Nephron progenitor cell (in vitro differentiated cells): ENCODE data around the gene TNNI3K.

Experiments
- DNase-seq: peaks from one replicate; pipeline ENCODE4 v3.0.0; 2021
- H3K27ac Mint-ChIP-seq: 2 replicates; pipeline ENCODE4 v1.8.0; 2021; ENCODE audit warnings: mild to moderate bottlenecking, moderate library complexity, mixed read lengths
- H3K27me3 Mint-ChIP-seq: 2 replicates; pipeline ENCODE4 v1.8.0; 2021; ENCODE audit warnings: mild to moderate bottlenecking, low read depth, mixed read lengths; ENCODE audit not compliant: poor library complexity
- H3K36me3 Mint-ChIP-seq: 2 replicates; pipeline ENCODE4 v1.8.0; 2021; ENCODE audit warnings: low read depth, mixed read lengths
- H3K4me1 Mint-ChIP-seq: 2 replicates; pipeline ENCODE4 v1.8.0; 2021; ENCODE audit warnings: mixed read lengths
- H3K4me3 Mint-ChIP-seq: 2 replicates; pipeline ENCODE4 v1.8.0; 2021; ENCODE audit warnings: mild to moderate bottlenecking, moderate library complexity, mixed read lengths
- H3K9me3 Mint-ChIP-seq: 2 replicates; pipeline ENCODE4 v1.8.0; 2021; ENCODE audit warnings: mild to moderate bottlenecking, moderate library complexity, mixed read lengths
- CTCF ChIP-seq: fragments of 200-600 bp; sonication (generic); IDR thresholded peaks from 2 replicates; pipeline ENCODE4 v1.5.0; 2021; ENCODE audit warnings: antibody characterized with exemption

TNNI3K gene

DNA sequence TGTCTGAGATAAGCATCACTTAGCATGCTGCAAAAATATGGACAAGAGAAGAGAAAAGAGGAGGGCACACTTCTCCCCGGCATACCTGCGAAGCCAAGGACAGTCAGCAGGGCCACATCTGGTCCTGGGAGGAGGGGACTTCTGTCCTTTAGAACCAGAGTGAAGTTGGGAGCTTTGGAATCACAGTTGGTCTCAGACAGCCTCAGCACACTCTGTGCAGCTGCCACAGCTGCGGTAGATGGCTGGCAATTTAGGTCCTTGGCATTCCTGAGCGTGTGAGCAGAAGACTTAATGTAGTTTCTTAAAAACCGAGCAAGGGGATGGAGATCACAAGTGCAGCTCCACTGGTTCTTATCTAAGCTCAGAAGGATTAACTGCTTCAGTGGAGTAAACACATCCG, 244.9 kb downstream of the TNNI3K start:
- H3K9me3 Mint-ChIP-seq, result no peaks in the 10 kb centered on the region
- H3K4me3 Mint-ChIP-seq, result no peak overlapping the region
- H3K36me3 Mint-ChIP-seq, result no peaks in the 10 kb centered on the region
- DNase-seq, result no peak
- H3K4me1 Mint-ChIP-seq, result peaks cover 2% of the 10 kb centered on the region
- H3K27me3 Mint-ChIP-seq, result no peaks in the 10 kb centered on the region
- no peak overlapping the region for H3K27ac Mint-ChIP-seq
- TF ChIP-seq CTCF, result no peak

GRCh38 chr1:74481607-74482006, 246.4 kb downstream of the TNNI3K start:
- TF ChIP-seq CTCF, result no peak
- Mint-ChIP-seq H3K4me3 (no peak overlapping the region), H3K27me3 (no peaks in the 10 kb centered on the region), H3K36me3 (no peaks in the 10 kb centered on the region), H3K9me3 (no peaks in the 10 kb centered on the region), H3K27ac (no peak overlapping the region), H3K4me1 (no peaks in the 10 kb centered on the region)
- no peak for DNase-seq

- no peak overlapping the region for H3K27ac Mint-ChIP-seq
- no peak for DNase-seq
- H3K4me1 Mint-ChIP-seq, result no peaks in the 10 kb centered on the region
- no peak overlapping the region for H3K4me3 Mint-ChIP-seq
- H3K9me3 Mint-ChIP-seq, result no peaks in the 10 kb centered on the region
- H3K27me3 Mint-ChIP-seq, result no peaks in the 10 kb centered on the region
- TF ChIP-seq CTCF, result no peak
- no peaks in the 10 kb centered on the region for H3K36me3 Mint-ChIP-seq
Observed at GRCh38 chr1:74485622-74486021, 250.4 kb downstream of the TNNI3K start.

DNA sequence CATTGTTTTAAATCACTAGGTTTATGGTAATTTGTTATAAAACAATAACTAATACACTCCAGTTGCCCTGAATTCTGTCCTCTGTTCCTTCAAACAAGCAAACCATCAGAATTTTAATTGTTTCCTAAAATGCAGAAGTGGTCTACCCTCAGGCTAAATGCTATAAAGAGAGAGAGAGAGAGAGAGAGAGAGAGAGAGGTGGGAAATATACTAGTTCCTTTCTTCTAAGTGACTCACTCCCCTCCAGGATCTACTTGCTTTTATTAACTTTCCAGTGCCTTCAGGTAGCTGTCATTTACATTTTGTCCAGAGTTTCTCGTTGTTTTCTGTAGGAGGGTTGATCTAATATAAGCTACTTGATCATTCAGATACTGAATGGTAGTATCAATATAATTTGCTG, 250.8 kb downstream of the TNNI3K start:
- Mint-ChIP-seq H3K4me1 (no peaks in the 10 kb centered on the region), H3K4me3 (no peak overlapping the region), H3K9me3 (no peaks in the 10 kb centered on the region), H3K36me3 (no peaks in the 10 kb centered on the region), H3K27ac (no peak overlapping the region), H3K27me3 (no peaks in the 10 kb centered on the region)
- no peak for TF ChIP-seq CTCF
- no peak for DNase-seq

DNA sequence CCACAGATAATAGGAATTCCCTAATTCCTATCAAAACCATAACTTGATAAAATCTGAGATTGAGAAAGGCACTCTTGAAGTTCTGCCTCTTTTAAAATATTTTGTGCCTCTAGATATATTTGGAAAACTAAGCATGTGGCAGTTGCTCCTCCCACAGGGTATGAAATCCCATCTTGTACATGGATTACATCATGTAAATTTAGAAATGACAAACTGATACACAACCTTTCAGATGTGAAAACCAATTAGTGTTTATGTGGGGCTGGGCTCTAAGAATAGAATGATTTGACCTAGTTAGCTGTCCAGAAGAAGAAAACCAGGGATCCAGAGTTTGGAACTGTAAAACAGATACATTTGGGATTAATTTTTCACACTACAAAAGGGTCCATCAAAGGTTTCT, 261.5 kb downstream of the TNNI3K start:
- no peaks in the 10 kb centered on the region for H3K4me1 Mint-ChIP-seq
- no peaks in the 10 kb centered on the region for H3K27me3 Mint-ChIP-seq
- no peaks in the 10 kb centered on the region for H3K36me3 Mint-ChIP-seq
- H3K27ac Mint-ChIP-seq, result no peak overlapping the region
- no peaks in the 10 kb centered on the region for H3K9me3 Mint-ChIP-seq
- no peak for DNase-seq
- H3K4me3 Mint-ChIP-seq, result no peak overlapping the region
- no peak for TF ChIP-seq CTCF

GRCh38 chr1:74498901-74499300, 263.7 kb downstream of the TNNI3K start:
- Mint-ChIP-seq H3K27me3 (no peaks in the 10 kb centered on the region), H3K9me3 (no peaks in the 10 kb centered on the region), H3K4me1 (no peaks in the 10 kb centered on the region), H3K4me3 (no peak overlapping the region), H3K27ac (no peak overlapping the region), H3K36me3 (no peaks in the 10 kb centered on the region)
- no peak for TF ChIP-seq CTCF
- no peak for DNase-seq
